DMS114 treated with DMSO at 0.1 percent for 48 hours (cell line): ENCODE results near the gene RAB6D.
"Not testable (repeated sequence)": the region's sequence is repeated elsewhere in the genome, so short reads cannot be mapped to it uniquely, and the experiment has no call there.

Source experiments
- DNase-seq: peaks from one replicate; lab custom pipeline; 2025; ENCODE audit not compliant: unreplicated experiment; lab: John Stamatoyannopoulos, UW

The RAB6D gene

DNA sequence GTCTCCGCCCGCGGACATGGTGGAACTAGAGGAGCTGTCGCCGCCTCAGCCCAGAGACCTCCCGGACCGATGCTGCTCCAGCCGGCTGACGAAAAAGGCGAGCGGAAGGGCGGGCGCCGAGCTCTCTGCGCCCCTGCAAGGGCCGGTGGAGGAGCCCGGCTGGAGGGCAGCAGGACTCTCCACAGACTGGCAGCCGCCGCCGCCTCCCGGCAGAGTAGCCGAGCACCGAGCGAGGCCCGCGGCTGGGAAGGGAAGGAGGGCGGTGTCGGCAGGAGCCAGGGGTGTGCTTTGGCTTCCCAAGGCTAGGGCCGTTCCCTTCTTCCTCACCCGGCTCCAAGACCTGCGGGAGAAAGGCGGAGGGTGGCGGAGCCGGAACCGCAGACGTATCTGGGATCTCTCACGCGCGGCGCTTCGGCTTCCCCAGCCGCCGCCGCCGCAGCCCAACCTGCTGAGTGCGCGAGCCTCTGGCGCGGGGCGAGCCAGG, at the start of gene RAB6D:
TSS of gene RAB6D (minus strand) at position 466 of the 484 bp plus-strand sequence. CDS start at position 18, 448 bp downstream.
- DNase-seq, result not testable (repeated sequence)

DNA sequence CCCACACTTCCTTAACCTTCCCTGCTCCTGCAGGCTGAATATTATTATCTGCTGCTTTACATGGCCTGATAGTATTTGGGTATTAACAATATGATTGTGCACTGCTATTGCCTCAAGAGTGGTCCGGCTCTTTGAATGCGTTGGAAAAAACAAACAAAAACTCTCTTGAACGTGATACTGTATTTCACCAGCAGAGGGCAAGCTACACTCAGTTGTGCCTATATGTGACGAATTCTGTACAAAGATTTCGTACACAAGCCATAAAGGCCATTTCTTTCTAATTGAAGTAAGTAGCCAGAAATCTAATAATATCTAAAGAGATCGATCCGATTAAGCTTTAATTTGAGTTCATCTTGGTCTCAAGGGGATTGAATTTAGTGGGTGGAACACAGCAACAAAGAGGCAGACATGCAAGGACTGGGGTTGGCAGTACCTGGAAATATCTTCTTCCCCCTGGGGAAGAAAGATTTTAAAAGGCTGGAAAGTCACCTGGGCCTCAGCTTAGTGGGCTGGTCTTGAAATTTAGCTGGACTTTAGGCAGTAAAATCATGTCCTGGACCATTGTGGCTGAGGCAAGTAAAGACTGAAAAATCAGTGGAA, 49.3 kb upstream of the RAB6D start:
- DNase-seq, result peak; percentile 51

DNA sequence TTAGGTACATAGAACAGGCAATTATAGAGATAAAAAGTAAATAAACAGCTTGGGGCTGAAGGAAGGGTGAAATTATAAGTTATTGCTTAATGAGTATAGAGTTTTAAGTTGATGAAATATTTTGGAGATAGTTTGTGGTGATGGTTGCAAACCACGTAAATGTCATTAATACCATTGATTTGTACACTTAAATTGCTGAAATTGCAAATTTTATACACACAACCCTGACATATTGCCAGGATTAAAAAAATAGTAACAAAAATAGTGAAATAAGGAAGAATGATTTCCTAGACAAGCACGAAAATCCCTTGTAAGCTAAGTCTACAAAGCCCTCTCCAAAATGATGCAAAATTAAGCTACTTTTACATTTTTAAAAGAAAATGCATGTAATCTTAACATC, 46.2 kb upstream of the RAB6D start:
- DNase-seq, result no peak

DNA sequence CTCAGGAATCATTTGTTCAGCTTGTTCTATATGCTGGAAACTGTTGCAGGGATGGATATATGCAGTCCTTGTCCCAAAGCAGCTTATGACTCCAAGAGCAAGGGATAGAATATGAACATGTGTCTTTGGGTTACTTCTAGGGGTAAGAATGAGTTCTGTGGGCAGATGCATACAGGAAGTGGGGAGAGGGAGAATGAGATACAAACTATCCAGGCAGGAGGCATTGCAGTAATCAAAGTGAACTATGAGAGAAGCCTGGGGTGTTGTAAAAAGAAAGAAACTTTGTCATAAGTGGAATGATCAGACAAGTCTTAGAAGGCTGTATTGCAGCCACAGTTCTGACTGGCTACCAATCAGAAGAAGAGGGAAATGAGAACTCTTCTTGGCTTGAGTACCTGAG, 44.8 kb upstream of the RAB6D start:
- DNase-seq, result no peak

DNA sequence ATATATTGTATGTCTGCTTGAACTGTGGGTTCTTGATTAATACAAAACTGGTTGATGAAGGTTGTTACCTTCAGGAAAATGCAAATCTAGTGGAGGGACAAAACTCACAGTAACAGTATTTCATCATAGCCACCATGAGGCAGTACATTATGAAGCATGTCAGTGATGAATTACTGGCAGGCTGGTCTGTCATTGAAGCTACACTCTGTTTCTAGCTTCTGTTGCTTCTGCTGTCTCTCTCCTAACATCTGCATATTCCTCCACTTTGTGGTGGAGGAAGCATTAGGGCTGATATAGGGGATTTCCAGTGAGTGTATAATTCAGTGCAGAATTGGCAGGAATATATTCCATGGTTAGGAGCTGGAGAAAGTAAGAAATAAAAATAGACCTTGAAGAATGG, 44.2 kb upstream of the RAB6D start:
- no peak for DNase-seq

DNA sequence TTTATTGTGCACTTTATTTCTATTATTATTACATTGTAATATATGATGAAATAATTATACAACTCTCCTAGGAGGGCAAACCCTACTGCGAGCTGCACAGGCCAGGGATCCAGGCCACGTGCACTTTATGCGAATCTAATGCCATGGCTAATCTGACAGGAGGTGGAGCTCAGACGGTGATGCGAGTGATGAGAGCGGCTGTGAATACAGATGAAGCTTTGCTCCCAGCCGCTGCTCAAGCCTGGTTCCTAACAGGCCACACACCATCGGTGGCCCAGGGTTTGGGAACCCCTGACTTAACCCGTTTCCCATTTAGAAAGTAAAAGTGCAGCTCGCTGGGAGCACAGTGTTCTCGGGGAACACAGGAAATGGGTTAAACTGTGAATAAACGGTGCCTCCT, 40.8 kb upstream of the RAB6D start:
- DNase-seq, result no peak

DNA sequence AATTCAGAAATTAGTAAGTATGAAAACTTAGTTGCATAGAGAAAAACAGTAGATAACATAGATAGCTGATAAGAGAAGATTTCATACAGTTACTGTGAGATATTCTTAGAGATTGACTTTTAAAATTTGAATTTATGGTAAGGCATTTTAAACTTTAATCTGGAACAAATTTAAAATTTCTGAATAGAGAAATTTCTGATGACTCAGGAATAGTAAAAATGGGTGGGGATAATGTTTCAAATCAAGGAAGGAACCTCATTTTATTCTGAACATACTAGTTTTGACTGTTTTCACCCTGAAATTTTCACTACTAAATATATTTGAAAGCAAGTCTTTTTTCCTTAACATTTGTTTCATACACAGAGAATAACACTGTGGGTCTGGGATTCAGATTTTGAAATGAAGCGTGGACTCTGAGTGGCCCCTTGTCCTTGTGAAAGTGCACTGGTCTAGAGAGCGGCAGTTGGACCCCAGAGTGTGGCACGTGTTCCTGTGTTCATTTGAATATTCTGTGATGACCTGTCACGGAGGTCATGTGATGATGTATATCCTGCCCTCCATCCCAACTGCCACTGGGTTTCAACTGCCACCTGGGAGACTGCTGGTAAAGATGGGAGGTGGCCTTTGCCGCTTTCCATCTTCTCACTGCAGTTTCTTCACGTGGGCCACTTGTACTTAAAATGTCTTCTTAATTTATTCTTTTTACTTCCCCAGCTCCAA, 38.5 kb upstream of the RAB6D start:
- no peak for DNase-seq

DNA sequence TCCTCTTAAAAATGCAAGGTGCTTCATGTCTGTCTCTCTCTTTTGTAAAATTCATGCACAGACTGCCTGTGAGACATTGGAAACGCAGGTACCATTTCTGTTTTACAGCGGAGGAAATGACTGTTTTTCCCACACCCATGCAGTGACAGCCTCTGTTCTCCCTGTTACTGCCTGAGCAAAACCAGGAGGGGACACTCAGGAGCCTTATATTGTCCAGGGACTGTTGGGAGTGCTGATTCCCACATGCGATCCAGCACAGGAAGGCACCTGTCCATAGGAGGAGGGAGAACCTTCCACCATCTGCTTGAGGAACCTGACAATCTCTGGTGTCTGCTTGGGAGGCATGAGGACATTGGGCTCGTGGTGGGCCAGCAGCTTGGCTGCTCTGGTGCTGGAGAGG, 36.9 kb upstream of the RAB6D start:
- no peak for DNase-seq

DNA sequence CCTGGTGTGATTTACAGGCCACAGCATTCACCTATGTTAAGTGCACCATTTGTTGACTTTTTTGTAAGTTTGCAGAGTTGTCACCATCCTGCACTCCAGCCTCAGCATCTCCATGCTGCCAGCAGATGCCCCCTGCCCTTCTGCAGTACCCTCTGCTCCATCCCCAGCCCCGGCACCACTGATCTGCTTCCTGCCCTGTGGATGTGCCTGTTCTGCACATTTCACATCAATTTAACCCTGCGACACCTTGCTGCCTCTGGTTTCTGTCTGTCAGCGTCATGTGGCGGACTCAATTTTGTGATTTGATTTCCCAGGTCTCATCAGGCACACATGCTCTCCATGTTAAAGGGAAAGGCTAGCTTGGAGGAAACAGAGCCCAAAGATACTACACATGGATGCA, 36.5 kb upstream of the RAB6D start:
- DNase-seq, result not testable (repeated sequence)

DNA sequence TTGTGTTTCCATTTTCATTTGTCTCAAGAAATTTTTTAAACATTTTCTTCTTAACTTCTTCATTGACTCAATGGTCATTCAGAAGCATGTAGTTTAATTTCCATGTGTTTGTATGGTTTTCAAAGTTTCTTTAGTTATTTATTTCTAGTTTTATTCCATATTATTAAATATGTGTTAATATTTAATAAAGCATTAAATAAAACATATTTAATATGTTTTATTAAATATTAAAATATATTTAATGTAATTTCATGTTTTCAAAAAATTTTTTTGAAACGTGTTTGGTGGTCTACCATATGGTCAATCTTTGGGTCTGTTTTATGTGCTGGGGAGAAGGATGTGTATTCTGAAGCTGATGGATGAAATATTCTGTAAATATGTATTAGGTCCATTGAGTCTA, 32.2 kb upstream of the RAB6D start:
- not testable (repeated sequence) for DNase-seq

DNA sequence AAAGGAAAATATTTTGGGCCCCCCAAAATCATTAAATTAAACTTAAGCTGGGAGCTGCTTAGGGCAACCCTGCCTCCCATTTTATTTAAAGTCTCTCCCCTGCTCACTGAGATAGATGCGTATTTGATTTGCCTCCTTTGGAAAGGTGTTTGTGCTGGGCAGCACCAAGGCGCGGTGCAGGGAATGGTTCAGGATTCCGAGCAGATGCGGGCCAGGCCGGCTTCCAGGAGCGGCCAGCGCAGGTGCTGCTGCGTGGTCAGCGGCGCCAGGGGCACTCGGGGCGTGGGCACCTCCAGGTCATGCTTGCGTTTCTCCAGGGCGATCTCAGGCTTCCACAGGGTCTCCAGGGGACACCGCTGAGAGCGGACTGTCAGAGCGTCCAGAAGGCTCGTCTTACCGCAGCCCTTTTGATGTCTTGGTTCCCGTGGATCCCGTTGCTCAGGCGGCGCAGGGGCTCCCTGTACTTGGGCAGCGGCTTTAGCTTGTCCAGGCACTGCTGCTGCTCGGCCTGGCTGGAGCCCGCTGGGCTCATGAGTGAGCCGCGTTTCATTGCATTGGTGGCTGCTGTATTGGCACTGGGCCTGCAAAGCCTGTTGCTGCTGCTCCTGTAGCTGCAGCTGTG, 31.2 kb upstream of the RAB6D start:
- DNase-seq, result not testable (repeated sequence)

DNA sequence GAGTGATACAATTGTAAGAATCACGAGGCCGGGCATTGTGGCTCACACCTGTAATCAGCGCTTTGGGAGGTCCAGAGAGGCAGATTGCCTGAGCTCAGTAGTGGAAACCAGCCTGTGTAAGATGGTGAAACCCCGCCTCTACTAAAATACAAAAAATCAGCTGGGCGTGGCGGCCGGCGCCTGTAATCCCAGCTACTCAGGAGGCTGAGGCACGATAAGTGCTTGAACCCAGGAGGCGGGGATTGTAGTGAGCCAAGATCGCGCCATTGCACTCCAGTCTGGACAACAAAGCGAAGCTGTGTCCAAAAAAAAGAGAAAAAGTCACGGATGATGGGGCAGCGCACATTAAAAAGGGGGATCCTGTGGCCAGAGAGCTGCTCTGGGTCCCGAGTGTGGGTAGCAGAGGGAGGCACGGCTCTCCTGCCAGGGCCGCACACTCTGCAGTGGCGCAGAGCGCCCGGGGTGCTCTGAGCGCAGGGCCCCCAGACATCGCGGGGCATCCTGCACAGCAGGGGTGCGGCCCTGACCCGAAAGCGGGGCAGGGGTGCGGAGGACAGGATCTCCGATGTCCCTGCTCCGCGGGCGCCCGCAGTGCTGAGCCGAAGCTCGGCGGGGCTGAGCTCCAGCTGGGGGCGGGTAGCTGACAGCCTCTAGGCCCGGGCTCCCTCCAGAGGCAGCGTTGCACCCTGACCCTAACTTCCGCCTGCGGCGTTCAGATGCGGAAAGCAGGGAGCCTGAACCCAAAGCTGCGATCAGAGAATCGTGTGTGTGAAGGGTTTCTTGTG, 30.4 kb upstream of the RAB6D start:
- no peak for DNase-seq

DNA sequence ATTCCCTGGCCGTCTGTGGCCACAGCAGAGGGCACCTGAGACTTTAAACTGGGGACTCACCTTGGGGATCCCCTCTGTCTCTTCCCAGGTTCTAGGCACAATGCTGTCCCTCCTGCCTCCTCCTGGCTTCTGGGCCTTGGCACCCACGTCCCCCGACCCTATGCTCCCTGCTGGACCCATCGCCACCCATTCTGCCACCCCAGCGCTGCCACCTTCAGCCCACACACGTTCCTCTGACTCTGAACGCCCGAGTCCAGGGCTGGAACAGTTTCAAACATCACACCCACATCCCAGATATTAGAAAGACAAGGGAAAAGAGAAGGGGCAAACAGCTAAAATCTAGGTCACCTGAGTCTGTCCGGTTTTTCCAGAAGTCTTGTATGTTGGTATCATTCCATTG, 28.0 kb upstream of the RAB6D start:
- not testable (repeated sequence) for DNase-seq

DNA sequence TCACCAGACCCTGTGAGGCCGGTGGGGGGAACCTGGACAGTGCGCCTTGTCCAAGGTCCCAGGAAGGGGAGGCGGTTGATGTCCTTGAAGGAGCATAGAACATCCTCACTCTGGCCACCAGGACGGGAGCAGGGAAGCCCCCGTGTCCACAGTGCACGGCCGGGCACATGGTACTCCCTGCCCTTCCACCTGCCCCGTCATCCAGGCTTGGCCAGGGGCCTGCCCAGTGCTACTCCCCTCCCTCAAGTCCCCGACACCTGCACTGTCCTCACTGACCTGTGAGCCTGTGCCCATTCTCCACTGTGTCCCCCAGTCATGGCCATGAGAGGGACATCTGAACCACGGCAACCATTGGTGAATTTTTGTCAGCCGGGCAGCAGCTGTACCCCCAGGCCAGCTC, 27.5 kb upstream of the RAB6D start:
- not testable (repeated sequence) for DNase-seq

DNA sequence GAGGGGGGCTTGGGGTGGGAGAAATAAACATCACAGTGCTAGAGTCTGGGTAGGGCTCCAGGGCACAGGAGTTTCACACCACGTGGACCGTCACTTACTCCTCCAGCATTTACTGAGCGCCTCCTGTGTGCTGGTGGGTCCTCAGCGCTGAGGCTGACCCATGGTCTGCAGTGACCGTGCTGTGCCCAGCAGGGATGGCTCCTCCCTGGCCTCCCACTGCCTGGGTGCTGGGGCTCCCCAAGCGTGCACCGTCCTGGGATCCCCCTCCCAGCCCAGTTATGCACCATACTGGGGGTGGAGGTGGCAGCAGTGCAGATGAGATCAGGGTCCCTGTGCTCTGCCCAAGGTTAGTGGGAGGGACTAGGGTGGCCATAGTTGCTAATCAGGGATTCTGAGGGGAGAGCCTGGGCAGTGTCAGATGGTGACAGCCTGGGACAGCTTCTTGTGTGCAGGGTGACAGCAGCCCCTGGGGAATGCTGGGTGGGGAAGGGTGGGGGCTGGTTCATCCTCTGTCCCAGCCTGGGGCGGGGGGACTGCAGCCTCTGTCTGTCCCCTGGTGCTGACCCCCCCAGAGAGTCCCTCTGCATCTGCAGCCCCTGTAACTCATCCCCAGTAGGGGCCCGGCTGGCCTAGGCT, 26.6 kb upstream of the RAB6D start:
- DNase-seq, result not testable (repeated sequence)

DNA sequence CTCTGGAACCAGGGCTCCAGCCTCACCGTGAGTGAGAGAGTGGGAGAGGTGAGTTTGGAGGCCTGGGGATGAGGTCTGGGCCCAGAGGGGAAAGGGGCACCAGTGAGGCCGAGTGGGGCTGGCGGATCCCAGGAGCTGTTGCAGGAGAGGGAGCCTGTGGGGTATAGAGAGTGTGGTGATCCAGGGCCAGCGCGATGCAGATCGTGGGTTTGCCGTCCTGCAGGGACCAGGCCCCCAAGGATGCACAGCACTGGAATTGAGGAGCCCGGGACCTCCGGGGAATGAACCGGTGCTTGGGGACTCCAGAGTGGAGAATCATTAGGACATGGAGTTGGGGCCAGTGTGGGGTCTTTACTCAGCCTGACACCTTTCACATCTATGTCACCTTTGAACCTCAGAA, 25.7 kb upstream of the RAB6D start:
- no peak for DNase-seq

DNA sequence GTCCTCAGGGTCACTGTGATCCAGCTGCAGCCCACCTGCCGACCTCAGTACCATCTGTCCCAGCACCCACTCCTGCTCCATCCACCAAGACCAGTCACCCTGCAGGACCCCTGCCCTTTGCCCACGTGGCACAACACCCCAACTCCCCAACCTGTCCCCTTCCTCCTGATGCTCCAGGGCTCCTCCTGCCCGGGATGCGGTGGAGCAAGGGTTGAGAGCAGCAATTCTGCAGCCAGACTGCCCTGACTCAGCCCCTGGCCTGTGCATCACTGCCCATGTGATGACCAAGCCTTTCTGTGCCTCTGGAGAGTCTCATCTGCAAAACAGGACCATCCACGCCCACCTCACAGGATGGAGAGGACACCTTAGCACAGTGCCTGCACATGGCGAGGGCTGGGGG, 24.9 kb upstream of the RAB6D start:
- DNase-seq, result not testable (repeated sequence)

DNA sequence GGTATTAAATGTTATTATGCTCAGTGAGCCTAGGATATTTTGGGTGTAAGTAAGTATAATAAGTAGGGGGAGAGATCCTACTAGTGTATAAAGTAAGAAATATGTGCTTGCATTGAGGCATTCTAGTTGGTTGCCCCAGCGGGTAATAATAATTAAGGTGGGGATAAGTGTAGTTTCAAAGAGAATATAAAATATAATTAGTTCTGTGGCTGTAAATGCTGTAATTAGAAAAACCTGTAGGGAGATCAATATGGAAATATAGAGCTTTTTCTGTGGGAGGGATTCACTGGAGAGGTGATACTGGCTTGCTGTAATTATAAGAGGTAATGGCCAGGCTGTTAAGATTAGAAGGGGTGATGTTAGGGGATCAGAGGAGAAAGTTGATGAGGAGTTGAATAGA, 9.1 kb upstream of the RAB6D start:
- DNase-seq, result not testable (repeated sequence)

DNA sequence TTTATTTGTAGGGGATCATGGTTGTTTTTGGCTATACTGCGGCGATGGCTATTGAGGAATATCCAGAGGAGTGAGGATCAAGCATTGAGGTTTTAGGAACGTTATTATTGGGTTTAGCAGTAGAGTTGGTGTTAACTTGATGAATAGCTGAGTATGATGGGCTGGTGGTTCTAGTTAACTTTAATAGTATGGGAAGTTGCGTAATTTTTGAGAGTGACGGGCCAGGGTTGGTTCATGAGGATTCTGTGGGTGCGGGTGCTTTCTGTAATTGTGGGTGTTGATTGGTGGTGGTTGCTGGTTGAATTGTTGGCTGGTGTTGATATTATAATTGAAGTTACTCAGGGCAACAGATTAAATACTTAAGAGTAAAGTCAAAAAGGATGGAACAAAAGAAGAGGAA, 6.0 kb upstream of the RAB6D start:
- DNase-seq, result no peak

DNA sequence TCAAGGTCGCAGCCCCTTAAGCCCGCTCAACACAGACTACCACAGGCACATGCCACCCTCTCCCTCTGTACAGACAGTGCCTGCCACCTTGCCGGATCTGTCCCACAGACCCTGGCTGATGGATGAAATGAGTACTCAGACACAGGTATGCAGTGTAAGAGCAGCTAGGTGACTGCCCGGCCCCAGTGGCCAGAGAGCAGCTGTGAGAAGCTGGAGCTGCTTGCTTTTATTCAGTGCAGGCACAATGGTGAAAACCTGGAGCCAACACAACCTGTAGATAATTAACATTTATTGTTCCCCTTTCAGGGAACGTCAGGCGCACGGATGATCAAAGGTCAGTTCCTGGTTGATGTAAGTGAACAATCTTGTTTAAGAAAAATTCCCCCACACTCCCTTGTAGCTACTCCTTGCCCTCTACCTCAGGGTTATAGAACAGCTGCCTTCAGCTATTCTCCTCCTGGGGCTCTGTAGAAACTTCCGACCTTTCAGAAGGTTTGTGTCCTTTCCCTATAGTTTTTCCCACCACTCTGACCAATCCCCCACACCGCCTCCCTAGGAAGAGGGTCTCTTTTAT, 4.6 kb upstream of the RAB6D start:
- not testable (repeated sequence) for DNase-seq

DNA sequence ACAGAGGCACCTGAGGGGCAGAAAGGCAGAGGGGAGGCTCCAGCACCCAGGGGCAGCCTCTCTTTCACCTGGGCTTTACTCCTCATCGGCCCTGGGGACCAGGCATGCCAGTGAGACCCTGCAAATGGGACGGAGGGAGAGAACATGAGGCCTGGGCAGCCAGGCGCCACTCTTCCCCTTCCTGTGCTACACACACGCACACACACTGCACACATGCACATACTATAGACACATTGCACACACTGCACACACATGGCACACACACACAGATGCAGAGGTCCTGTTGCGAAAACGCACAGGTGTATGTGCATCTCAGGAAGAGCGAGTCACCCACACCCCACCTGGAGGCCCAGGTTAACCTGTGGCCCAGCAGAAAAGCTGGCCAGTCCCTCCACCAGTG, 3.4 kb upstream of the RAB6D start:
- no peak for DNase-seq
